Measurements from ENCODE around the gene GRK5.
"Not testable (repeated sequence)": the region's sequence is repeated elsewhere in the genome, so short reads cannot be mapped to it uniquely, and the experiment has no call there.

GRK5 gene

DNA sequence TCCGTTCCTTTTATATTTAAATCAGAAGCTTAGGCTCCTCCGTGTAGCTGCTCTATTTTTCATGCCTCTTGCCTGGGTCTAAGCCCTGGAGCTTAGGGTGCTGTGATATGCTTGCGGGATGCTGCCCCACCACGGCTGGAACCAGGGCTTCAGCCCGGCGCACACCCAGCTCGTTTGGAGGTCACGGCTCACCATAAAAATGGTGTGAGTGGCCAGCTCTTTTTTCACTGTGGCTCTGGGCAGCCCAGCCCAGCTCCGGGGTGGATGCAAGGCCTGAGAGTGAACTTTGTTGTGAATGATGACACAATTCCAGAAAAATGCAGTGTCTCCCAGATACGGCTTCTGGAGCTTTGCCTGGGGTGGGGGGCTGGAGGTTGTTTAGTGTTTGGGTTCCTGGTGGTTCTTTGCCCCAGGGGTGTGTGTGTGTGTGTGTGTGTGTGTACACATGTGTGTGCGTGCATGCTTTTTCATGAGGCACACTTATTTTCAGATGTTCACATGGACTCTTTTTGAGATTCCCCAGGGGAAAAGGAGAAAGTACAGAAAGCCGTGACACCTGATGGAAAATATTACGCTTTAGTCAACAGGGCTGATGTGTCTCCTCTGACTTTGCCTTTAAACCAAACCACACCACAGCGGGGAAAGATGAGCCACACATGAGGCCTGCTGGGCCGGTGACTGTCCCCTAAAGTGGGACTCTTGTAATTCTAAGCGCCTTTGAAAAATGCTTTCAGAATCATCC lies 46.2 kb downstream of the GRK5 start:
- H3K27ac Mint-ChIP-seq, result no peak overlapping the region
- H3K4me3 Mint-ChIP-seq, result no peak overlapping the region
- no peaks in the 10 kb centered on the region for H3K27me3 Mint-ChIP-seq
- no peaks in the 10 kb centered on the region for H3K9me3 Mint-ChIP-seq
- H3K36me3 Mint-ChIP-seq (ENCODE audit: low read depth), result no peaks in the 10 kb centered on the region
- H3K4me1 Mint-ChIP-seq (ENCODE audit: low read depth), result peaks cover 10% of the 10 kb centered on the region
- intact Hi-C loops (cut with micrococcal nuclease), result no loop called here

DNA sequence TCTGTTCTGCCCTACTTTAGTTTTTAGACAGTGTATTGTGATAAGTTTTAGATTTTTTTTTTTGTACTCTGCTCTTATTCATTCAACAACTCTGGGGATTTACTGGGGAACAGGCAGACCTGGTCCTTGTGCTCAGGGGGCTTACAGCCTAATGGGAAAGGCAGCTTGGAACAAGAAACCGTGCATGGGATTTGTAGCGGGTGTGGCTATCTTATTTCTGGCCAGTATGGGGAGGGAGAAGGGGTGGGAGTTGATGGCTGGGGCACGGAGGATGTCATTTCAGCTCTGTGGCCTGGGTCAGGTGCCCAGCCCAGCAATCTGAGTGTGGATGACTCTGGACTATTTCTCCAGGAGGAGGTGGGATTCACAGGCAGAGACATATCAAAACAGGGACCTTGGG lies 47.0 kb downstream of the GRK5 start:
- intact Hi-C loops (cut with micrococcal nuclease), result no loop called here
- Mint-ChIP-seq H3K27me3 (no peaks in the 10 kb centered on the region), H3K4me1 (ENCODE audit: low read depth) (peaks cover 10% of the 10 kb centered on the region), H3K36me3 (ENCODE audit: low read depth) (no peaks in the 10 kb centered on the region), H3K27ac (no peak overlapping the region), H3K9me3 (no peaks in the 10 kb centered on the region), H3K4me3 (no peak overlapping the region)

DNA sequence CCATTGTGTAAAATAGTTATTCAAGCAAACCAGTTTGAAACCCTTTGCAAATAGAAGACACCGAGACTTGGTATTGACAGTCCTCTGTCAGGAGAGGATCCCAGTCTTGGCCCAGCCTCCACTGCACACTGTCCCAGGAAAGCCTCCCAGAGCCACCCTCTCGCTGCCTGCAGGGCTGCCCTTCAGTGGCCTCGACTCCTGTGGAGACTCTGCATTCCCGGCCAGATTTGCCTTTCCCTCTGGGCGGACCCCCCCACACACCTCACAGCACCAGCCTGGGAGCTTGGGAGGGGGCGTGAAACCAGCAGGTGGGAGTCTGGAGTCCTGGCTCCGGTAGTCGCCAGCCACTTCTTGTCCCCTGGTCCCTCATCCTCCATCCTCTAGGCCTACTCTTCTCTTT lies 48.7 kb downstream of the GRK5 start:
- Mint-ChIP-seq H3K4me1 (ENCODE audit: low read depth) (peaks cover 10% of the 10 kb centered on the region), H3K27ac (no peak overlapping the region), H3K4me3 (no peak overlapping the region), H3K9me3 (no peaks in the 10 kb centered on the region), H3K36me3 (ENCODE audit: low read depth) (no peaks in the 10 kb centered on the region), H3K27me3 (no peaks in the 10 kb centered on the region)
- intact Hi-C loops (cut with micrococcal nuclease), result no loop called here

DNA sequence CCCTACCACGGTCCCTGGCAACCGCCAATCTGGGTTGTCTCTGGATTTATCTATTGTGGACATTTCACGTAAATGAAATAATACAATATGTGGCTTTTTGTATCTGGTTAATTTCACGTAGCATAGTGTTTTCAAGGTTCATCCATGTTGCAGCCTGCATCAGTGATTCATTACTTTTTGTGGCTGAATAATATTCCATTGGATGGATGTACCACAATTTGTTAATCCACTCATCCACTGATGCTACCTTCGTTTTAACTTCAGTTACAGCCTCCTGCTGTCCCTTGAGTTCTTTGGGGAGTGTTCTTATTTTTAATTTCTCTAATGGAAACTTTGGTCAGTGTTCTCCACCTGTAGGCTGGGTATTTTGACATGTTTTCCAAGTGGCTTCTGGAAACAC lies 49.5 kb downstream of the GRK5 start:
- Mint-ChIP-seq H3K27ac (no peak overlapping the region), H3K9me3 (no peaks in the 10 kb centered on the region), H3K4me3 (no peak overlapping the region)

DNA sequence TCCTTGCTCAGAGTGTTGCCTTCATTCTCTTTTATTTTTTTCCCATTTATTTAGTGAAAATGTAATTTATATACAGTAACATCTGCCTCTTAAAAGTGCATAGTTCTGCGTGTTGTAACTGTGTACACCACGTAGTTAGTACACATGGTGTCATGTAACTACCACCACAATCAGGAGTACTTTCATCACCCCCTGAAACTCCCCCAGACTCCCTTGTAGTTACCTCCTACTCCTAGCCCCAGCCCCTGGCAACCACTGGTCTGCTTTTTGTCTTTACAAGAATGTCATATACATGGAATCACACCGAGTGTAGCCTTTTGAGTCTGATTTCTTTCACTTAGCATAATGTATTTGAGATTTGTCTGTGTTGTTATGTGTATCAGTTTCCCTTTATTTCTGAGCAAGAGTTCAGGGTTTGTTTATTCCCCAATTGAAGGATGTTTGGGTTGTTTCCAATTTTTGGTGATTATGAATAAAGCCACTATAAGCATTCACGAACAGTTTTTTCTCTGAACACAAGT lies 50.6 kb downstream of the GRK5 start:
- intact Hi-C loops (cut with micrococcal nuclease), result no loop called here
- H3K27ac Mint-ChIP-seq, result no peak overlapping the region
- no peaks in the 10 kb centered on the region for H3K36me3 Mint-ChIP-seq (ENCODE audit: low read depth)
- H3K4me3 Mint-ChIP-seq, result no peak overlapping the region
- H3K27me3 Mint-ChIP-seq, result no peaks in the 10 kb centered on the region
- H3K9me3 Mint-ChIP-seq, result no peaks in the 10 kb centered on the region
- H3K4me1 Mint-ChIP-seq (ENCODE audit: low read depth), result peaks cover 10% of the 10 kb centered on the region

More for the DNA sequence above, 49.5 kb downstream of the GRK5 start:
- Mint-ChIP-seq H3K36me3 (ENCODE audit: low read depth) (no peaks in the 10 kb centered on the region), H3K27me3 (no peaks in the 10 kb centered on the region), H3K4me1 (ENCODE audit: low read depth) (peaks cover 10% of the 10 kb centered on the region)
- intact Hi-C loops (cut with micrococcal nuclease), result no loop called here

DNA sequence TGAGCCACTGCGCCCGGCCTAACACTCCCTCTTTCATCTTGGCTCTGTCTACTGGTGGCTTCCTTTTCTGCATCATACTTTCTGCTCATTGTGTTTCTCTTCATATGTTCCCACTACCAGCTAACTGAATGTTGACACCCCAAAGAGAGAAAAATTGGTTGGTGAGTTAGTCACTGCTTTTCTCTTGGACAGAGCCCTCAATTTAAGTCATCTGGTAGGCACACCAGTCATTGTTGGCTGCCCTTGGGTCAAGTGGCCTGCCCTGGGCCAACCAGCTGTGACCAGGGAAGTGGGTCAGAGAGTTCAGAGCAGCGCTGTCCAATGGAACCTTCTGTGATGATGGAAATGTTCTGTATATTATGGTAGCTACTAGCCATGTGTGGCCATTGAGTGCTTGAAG lies 52.0 kb downstream of the GRK5 start:
- H3K9me3 Mint-ChIP-seq, result no peaks in the 10 kb centered on the region
- H3K36me3 Mint-ChIP-seq (ENCODE audit: low read depth), result no peaks in the 10 kb centered on the region
- H3K27me3 Mint-ChIP-seq, result no peaks in the 10 kb centered on the region
- H3K27ac Mint-ChIP-seq, result no peak overlapping the region
- no peak overlapping the region for H3K4me3 Mint-ChIP-seq
- intact Hi-C loops (cut with micrococcal nuclease), result no loop called here
- peaks cover 11% of the 10 kb centered on the region for H3K4me1 Mint-ChIP-seq (ENCODE audit: low read depth)

DNA sequence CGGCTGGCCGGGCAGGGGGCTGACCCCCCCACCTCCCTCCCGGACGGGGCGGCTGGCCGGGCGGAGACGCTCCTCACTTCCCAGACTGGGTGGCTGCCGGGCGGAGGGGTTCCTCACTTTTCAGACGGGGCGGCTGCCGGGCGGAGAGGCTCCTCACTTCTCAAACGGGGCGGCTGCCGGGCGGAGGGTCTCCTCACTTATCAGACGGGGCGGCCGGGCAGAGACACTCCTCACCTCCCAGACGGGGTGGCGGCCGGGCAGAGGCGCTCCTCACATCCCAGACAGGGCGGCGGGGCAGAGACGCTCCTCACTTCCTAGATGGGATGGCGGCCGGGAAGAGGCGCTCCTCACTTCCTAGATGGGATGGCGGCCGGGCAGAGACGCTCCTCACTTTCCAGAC lies 53.6 kb downstream of the GRK5 start:
- H3K27me3 Mint-ChIP-seq; H3K4me1 Mint-ChIP-seq (ENCODE audit: low read depth); H3K27ac Mint-ChIP-seq; H3K4me3 Mint-ChIP-seq; intact Hi-C loops (cut with micrococcal nuclease); H3K36me3 Mint-ChIP-seq (ENCODE audit: low read depth); H3K9me3 Mint-ChIP-seq: not testable (repeated sequence)

DNA sequence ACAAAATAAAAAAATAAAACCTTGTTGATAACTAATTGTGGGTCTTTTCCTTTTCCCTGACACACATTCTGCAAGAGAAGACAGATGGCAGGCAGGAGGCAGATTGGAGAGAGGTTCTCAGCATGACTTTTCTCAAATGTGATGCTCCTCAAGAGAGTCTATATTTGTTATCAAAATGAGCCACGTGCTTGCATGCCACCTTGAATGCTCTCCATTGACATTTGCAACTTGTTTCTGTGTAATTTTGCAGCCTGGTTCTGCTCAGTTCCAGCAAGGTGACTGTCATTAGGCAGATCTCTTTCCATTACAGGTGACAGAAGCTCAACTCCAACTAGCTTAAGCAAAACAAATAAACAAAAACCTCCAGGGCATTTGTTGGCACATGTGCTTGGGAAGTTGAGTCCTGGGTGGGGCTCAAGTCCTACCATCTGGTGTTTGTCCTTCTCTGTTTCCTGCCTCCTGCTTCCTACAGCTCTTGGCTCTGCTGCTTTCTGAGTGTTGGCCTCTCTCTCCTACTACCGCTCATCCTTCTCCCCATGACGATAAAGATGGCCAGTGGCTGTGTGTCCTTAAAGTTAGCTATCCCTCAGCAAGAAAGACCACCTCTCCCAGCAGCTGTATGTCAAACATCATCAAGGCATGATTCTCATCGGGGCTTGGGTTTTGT lies 56.7 kb downstream of the GRK5 start:
- Mint-ChIP-seq H3K4me3 (no peak overlapping the region), H3K4me1 (ENCODE audit: low read depth) (peaks cover 7% of the 10 kb centered on the region), H3K27me3 (no peaks in the 10 kb centered on the region), H3K9me3 (no peaks in the 10 kb centered on the region), H3K36me3 (ENCODE audit: low read depth) (no peaks in the 10 kb centered on the region), H3K27ac (no peak overlapping the region)
- intact Hi-C loops (cut with micrococcal nuclease), result no loop called here

DNA sequence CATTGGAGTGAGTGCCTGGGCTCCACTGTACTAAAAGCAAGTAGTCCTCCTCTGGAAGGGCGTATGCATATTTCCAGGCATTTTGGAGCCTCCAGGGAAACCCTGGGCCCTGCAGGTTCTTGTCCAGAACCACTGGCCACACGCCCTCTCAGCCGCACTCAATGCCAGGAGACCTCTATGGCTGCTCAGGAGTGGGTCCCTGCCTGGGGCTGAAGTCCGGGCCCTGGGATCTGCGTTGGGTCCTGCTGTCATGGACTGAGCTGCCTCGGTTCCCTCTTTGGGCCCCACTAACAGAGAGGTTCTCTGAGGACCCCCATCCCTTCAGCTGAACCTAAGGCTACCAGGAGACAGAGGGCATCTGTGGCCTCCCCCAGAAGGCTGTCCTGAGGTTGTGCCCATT lies 58.3 kb downstream of the GRK5 start:
- Mint-ChIP-seq H3K4me3 (no peak overlapping the region), H3K4me1 (ENCODE audit: low read depth) (peaks cover 12% of the 10 kb centered on the region), H3K27ac (no peak overlapping the region), H3K9me3 (no peaks in the 10 kb centered on the region), H3K27me3 (no peaks in the 10 kb centered on the region), H3K36me3 (ENCODE audit: low read depth) (no peaks in the 10 kb centered on the region)
- intact Hi-C loops (cut with micrococcal nuclease), result no loop called here

DNA sequence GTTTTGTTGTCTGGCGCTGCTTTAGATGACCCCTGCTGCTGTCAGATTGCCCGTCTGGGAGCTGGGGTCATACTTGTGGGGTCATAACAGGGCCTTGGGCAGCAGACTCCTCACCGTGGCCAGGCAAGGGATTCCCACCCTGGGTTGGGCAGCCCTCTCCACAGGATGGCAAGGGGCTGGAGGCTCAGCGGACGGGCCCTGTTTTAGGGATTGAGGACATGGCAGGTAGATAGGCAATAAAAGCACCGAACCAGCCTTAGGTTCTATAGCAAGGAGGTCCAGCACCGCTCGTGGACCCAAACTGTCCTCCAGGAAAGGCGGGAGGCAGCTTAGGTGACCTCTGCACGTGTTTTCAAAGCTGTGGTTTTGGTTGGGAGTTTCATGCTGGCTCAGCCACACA lies 60.0 kb downstream of the GRK5 start:
- Mint-ChIP-seq H3K36me3 (ENCODE audit: low read depth) (no peaks in the 10 kb centered on the region), H3K4me3 (no peak overlapping the region), H3K27ac (no peak overlapping the region), H3K4me1 (ENCODE audit: low read depth) (peaks cover 29% of the 10 kb centered on the region), H3K9me3 (no peaks in the 10 kb centered on the region), H3K27me3 (no peaks in the 10 kb centered on the region)
- intact Hi-C loops (cut with micrococcal nuclease), result no loop called here

DNA sequence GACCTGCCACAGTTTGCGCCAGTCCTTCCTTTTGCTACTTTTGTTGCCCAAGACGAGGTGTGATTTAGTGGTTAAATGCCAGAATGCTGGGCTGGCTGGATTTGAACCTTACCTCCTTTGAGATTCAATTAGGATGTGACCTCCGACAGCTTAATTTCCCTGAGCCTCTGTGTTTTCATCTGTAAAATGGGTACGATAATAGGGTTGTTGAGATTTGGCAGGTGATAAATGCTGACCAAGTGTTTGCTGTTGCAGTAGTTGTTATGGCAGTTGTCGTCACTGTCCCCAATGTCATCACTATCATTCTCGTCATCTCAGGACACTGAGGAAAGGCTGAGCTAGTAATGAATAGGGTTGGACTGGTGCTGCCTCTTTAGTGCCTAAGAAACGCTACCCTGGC lies 61.1 kb downstream of the GRK5 start:
- no peaks in the 10 kb centered on the region for H3K9me3 Mint-ChIP-seq
- H3K4me1 Mint-ChIP-seq (ENCODE audit: low read depth), result peaks cover 33% of the 10 kb centered on the region
- H3K27ac Mint-ChIP-seq, result no peak overlapping the region
- H3K27me3 Mint-ChIP-seq, result no peaks in the 10 kb centered on the region
- H3K4me3 Mint-ChIP-seq, result no peak overlapping the region
- no peaks in the 10 kb centered on the region for H3K36me3 Mint-ChIP-seq (ENCODE audit: low read depth)
- intact Hi-C loops (cut with micrococcal nuclease), result no loop called here

DNA sequence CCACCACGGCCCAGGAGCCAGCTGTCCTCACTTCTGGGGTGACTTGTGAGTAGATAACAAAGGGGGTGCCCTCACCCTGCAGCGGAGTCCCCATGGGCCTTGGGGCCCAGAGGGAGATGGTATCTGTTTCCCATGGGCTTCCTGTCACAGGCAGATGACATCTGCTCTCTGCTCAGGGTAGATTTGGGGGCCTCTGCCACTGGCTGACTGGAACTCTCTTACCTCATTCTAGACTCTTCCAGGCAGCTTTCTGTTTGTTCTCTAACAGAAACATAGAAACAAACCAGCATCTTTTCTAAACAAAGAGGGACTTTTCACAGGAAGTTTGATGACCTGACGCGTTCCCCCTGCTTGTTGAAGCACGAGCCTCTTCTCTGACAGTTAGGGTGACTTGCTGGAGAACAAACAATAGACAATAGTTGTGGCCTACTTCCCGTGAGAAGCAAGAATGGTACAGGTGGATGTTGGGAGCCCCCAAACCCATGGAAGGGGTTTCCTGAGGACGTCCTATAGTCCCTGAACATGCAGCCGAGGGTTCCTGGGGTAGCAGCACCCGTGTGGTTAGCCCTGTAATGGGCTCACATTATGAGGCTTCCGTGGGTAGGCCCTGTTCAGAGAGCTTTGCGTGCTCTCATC lies 61.6 kb downstream of the GRK5 start:
- H3K27ac Mint-ChIP-seq, result no peak overlapping the region
- H3K4me1 Mint-ChIP-seq (ENCODE audit: low read depth), result peaks cover 33% of the 10 kb centered on the region
- no peak overlapping the region for H3K4me3 Mint-ChIP-seq
- H3K9me3 Mint-ChIP-seq, result no peaks in the 10 kb centered on the region
- H3K36me3 Mint-ChIP-seq (ENCODE audit: low read depth), result no peaks in the 10 kb centered on the region
- intact Hi-C loops (cut with micrococcal nuclease), result no loop called here
- H3K27me3 Mint-ChIP-seq, result no peaks in the 10 kb centered on the region

DNA sequence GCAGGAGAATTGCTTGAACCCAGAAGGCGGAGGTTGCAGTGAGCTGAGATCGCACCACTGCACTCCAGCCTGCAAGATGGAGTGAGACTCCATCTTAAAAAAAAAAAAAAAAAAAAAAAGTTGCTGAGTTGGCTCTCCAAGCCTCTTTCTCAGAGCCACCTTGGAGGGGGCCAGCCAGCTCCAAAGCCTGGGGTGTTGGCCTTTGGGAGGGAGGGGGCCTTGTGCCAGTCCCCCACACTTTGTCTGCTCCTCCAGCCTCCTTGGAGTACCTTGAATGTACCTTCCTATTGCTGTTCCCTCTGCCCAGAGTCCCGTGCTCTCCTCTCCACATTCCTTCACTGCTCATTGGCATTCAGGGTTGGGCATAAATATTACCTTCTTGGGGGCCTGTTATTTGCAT lies 62.4 kb downstream of the GRK5 start:
- Mint-ChIP-seq H3K9me3 (no peaks in the 10 kb centered on the region), H3K27me3 (no peaks in the 10 kb centered on the region), H3K4me1 (ENCODE audit: low read depth) (peaks cover 26% of the 10 kb centered on the region), H3K36me3 (ENCODE audit: low read depth) (no peaks in the 10 kb centered on the region), H3K27ac (no peak overlapping the region), H3K4me3 (no peak overlapping the region)
- intact Hi-C loops (cut with micrococcal nuclease), result no loop called here

DNA sequence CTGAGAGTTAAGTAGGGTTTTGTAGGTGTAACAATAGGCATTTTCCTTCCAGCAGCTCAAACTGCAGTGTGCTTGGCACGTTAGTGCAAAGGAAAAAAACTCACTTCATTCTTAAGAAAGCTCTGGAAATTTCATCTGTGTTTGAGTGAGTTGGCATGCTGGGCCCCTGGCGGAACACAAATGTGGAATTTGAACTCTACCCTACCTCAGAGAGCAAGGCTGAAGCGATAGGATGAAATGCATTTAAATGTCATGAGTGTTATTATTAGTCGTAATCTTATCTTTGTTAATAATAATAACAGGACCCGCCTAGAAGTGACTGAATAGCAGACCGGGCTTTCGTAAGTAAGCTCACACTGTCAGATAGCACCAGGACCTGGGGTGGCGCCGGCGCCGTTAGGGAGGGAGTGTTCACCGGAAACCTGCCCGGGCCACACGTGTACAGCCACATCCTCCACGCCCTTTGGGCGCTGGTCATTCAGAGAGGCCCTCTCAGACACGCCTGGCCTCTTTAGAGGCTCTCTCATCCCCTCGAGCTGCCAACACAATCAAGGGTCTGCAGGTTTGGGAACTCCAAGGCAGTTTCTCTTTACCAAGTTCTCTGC lies 63.5 kb downstream of the GRK5 start:
- Mint-ChIP-seq H3K27ac (peak overlapping the region; percentile 5), H3K27me3 (no peaks in the 10 kb centered on the region), H3K4me1 (ENCODE audit: low read depth) (peaks cover 25% of the 10 kb centered on the region), H3K36me3 (ENCODE audit: low read depth) (no peaks in the 10 kb centered on the region), H3K9me3 (no peaks in the 10 kb centered on the region), H3K4me3 (no peak overlapping the region)
- intact Hi-C loops (cut with micrococcal nuclease), result no loop called here
